ENCODE results near the gene PPP2R5D. TPM values are rescaled to one million over a fixed set of nuclear protein-coding genes. Genes with fewer than 3 reads are reported as not detected.

PPP2R5D gene
- total and polyA plus RNA-seq, 9 donors, result 34.7 to 54.8 (median 44.6) TPM

- Histone ChIP-seq H3K4me3 (ENCODE audit: low read length) (no peak overlapping the region), H3K36me3 (ENCODE audit: control insufficient read depth, insufficient read depth, low read length) (peaks cover 72% of the 10 kb centered on the region), H3K4me1 (ENCODE audit: control insufficient read depth, insufficient read depth, low read length) (peaks cover 12% of the 10 kb centered on the region), H3K9me3 (replicated peaks; ENCODE audit: control insufficient read depth, low read depth, low read length) (no peaks in the 10 kb centered on the region), H3K27me3 (ENCODE audit: control insufficient read depth, insufficient read depth, low read length) (no peaks in the 10 kb centered on the region), H3K27ac (ENCODE audit: low read length) (no peak overlapping the region)
- DNase-seq, result peak; percentile 48
- WGBS (ENCODE audit: insufficient coverage), result 100% methylated on average over 2 of the region's 6 CpGs
Observed at GRCh38 chr6:43009124-43009523, 24.8 kb downstream of the PPP2R5D start.

DNA sequence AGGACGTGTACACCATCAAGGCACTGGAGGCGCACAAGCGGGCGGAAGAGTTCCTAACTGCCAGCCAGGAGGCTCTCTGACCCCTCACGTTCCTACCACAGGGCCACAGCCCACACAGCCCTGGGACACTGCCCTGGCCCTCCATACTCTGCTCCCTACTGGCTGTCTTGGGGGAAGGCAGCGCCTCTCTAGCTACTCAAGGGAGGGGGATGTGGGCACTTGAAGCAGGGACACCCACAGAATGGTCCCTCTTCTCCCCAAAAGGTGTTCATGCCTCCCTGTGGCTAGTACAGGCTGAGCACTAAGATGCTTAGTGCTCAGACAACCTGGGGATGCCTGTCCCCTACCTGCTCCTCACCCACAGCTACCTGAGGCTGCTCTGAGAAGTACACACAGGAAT, 26.8 kb downstream of the PPP2R5D start:
- H3K36me3 ChIP-seq (ENCODE audit: control insufficient read depth, insufficient read depth, low read length), result peaks cover 66% of the 10 kb centered on the region

GRCh38 chr6:43012364-43012763, 28.0 kb downstream of the PPP2R5D start:
- H3K36me3 ChIP-seq (ENCODE audit: control insufficient read depth, insufficient read depth, low read length), result peaks cover 61% of the 10 kb centered on the region
- no peak overlapping the region for H3K4me3 ChIP-seq (ENCODE audit: low read length)

More for the DNA sequence above, 26.8 kb downstream of the PPP2R5D start:
- no peak for DNase-seq
- Histone ChIP-seq H3K27ac (ENCODE audit: low read length) (no peak overlapping the region), H3K27me3 (ENCODE audit: control insufficient read depth, insufficient read depth, low read length) (no peaks in the 10 kb centered on the region), H3K9me3 (replicated peaks; ENCODE audit: control insufficient read depth, low read depth, low read length) (no peaks in the 10 kb centered on the region), H3K4me1 (ENCODE audit: control insufficient read depth, insufficient read depth, low read length) (peaks cover 27% of the 10 kb centered on the region), H3K4me3 (ENCODE audit: low read length) (no peak overlapping the region)
- 74% methylated on average over 3 of the region's 6 CpGs for WGBS (ENCODE audit: insufficient coverage)

DNA sequence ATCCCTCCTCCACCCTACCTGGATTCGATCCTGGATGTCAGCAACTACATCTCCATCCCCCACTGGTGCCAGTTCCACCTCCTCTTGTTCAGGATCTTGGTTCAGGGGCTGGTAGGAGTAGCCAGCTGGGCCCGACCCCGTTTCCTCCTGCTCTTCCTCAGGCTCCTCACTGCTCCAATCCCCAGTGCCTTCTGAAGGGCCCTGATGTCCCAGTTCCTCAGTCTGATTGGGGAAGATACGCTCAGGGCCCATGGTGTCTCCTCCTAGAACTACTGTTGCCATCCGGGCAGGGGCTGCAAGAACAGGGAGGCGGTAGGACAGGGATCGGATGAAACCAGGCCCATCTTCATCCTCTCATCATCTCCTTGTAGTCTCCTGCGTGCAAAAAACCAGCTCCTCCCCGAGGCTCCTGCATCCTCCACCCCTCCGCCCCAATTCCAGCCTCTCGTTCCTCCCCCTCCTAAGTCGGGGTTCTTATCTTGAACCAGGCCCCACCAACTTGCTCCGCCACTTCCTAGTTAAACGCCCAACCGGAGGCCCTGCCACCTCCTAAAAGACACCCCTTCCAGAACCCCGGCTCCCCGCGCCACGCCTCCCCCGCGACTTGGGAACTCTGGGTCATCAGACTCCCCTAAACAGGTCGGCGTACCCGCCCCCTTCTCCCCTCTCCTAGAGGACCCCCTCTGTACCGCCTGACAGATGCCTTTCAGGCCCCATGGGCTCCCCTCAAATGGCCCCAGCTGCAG, 28.9 kb downstream of the PPP2R5D start:
- under 1% methylated on average over 22 of the region's 25 CpGs for WGBS (ENCODE audit: insufficient coverage)
- H3K9me3 ChIP-seq (replicated peaks; ENCODE audit: control insufficient read depth, low read depth, low read length), result no peaks in the 10 kb centered on the region
- peak overlapping the region; percentile 86 for H3K4me3 ChIP-seq (ENCODE audit: low read length)
- H3K4me1 ChIP-seq (ENCODE audit: control insufficient read depth, insufficient read depth, low read length), result peaks cover 47% of the 10 kb centered on the region
- H3K27ac ChIP-seq (ENCODE audit: low read length), result peak overlapping the region; percentile 71
- no peak for DNase-seq
- peaks cover 61% of the 10 kb centered on the region for H3K36me3 ChIP-seq (ENCODE audit: control insufficient read depth, insufficient read depth, low read length)
- H3K27me3 ChIP-seq (ENCODE audit: control insufficient read depth, insufficient read depth, low read length), result no peaks in the 10 kb centered on the region

More at GRCh38 chr6:43012364-43012763, 28.0 kb downstream of the PPP2R5D start:
- WGBS (ENCODE audit: insufficient coverage), result 81% methylated on average over 6 of the region's 6 CpGs
- no peak for DNase-seq
- Histone ChIP-seq H3K27me3 (ENCODE audit: control insufficient read depth, insufficient read depth, low read length) (no peaks in the 10 kb centered on the region), H3K4me1 (ENCODE audit: control insufficient read depth, insufficient read depth, low read length) (peaks cover 38% of the 10 kb centered on the region), H3K9me3 (replicated peaks; ENCODE audit: control insufficient read depth, low read depth, low read length) (no peaks in the 10 kb centered on the region), H3K27ac (ENCODE audit: low read length) (no peak overlapping the region)

- no peaks in the 10 kb centered on the region for H3K9me3 ChIP-seq (replicated peaks; ENCODE audit: control insufficient read depth, low read depth, low read length)
- under 1% methylated on average over 51 of the region's 51 CpGs for WGBS (ENCODE audit: insufficient coverage)
- peaks cover 61% of the 10 kb centered on the region for H3K36me3 ChIP-seq (ENCODE audit: control insufficient read depth, insufficient read depth, low read length)
- peaks cover 53% of the 10 kb centered on the region for H3K4me1 ChIP-seq (ENCODE audit: control insufficient read depth, insufficient read depth, low read length)
- peak; percentile 100 for DNase-seq
- H3K27ac ChIP-seq (ENCODE audit: low read length), result peak within 1 kb of the TSS; percentile 88
- no peaks in the 10 kb centered on the region for H3K27me3 ChIP-seq (ENCODE audit: control insufficient read depth, insufficient read depth, low read length)
- H3K4me3 ChIP-seq (ENCODE audit: low read length), result peak within 1 kb of the TSS; percentile 86
Observed at GRCh38 chr6:43013843-43014433, 29.6 kb downstream of the PPP2R5D start, which contains the start of the genes KLHDC3 and MEA1. Gene KLHDC3, plus strand, starts transcription at chr6:43014249. Its CDS starts 2,944 bp downstream, at chr6:43017193. Gene MEA1, minus strand, starts transcription at chr6:43013946. Its CDS starts 133 bp downstream, at chr6:43013813.

- peak; percentile 70 for DNase-seq
- Histone ChIP-seq H3K27ac (ENCODE audit: low read length) (peak overlapping the region; percentile 88), H3K4me3 (ENCODE audit: low read length) (peak overlapping the region; percentile 77), H3K4me1 (ENCODE audit: control insufficient read depth, insufficient read depth, low read length) (peaks cover 53% of the 10 kb centered on the region), H3K9me3 (replicated peaks; ENCODE audit: control insufficient read depth, low read depth, low read length) (no peaks in the 10 kb centered on the region), H3K27me3 (ENCODE audit: control insufficient read depth, insufficient read depth, low read length) (no peaks in the 10 kb centered on the region), H3K36me3 (ENCODE audit: control insufficient read depth, insufficient read depth, low read length) (peaks cover 61% of the 10 kb centered on the region)
- under 1% methylated on average over 7 of the region's 7 CpGs for WGBS (ENCODE audit: insufficient coverage)
Observed at GRCh38 chr6:43014434-43014909, 30.1 kb downstream of the PPP2R5D start.

DNA sequence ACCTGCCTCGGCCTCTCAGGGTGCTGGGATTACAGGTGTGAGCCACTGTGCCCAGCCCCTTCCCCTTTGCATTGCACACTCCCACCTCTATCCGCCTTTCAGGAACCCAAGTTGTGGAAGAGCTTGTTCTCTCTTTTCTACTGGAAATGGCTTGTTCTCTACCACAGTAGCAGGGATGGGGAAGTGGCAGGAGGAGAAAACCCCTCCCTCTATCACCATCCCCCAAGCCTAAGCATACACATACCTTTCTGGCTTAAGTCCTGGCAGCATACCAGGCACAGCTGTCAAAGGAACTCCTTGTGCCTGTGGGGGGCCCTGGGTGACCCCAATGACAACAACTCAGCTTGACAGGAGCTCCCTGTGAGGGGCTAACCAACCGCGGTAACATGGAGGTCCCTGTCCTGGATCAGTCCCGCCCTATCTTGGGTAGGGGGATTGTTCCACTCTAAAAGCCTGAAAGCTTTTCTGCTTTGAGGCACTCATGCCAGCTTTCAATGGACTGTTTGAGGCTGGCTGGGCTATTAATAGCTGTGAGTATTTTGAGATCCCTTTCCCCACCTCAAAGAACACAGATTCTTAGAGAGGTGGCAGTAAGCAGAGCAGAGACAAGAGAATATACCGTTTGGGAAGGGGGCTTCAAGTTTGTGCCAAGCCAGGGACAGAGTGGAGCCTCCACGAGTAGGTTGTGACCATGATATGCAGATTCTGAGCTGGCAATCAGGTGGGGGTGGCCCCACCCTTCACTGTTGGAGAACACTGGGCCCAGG, 32.0 kb downstream of the PPP2R5D start:
- peak; percentile 69 for DNase-seq
- peaks cover 66% of the 10 kb centered on the region for H3K4me1 ChIP-seq (ENCODE audit: control insufficient read depth, insufficient read depth, low read length)
- no peaks in the 10 kb centered on the region for H3K27me3 ChIP-seq (ENCODE audit: control insufficient read depth, insufficient read depth, low read length)
- WGBS (ENCODE audit: insufficient coverage), result 53% methylated on average over 2 of the region's 7 CpGs
- peaks cover 58% of the 10 kb centered on the region for H3K36me3 ChIP-seq (ENCODE audit: control insufficient read depth, insufficient read depth, low read length)
- H3K9me3 ChIP-seq (replicated peaks; ENCODE audit: control insufficient read depth, low read depth, low read length), result no peaks in the 10 kb centered on the region
- peak overlapping the region; percentile 88 for H3K27ac ChIP-seq (ENCODE audit: low read length)
- H3K4me3 ChIP-seq (ENCODE audit: low read length), result peak overlapping the region; percentile 24

GRCh38 chr6:43016943-43017334, 32.6 kb downstream of the PPP2R5D start:
- peak overlapping the region; percentile 88 for H3K27ac ChIP-seq (ENCODE audit: low read length)
- WGBS (ENCODE audit: insufficient coverage), result 85% methylated on average over 12 of the region's 12 CpGs

GRCh38 chr6:43019152-43019551, 34.8 kb downstream of the PPP2R5D start:
- Histone ChIP-seq H3K4me3 (ENCODE audit: low read length) (no peak overlapping the region), H3K27ac (ENCODE audit: low read length) (no peak overlapping the region), H3K4me1 (ENCODE audit: control insufficient read depth, insufficient read depth, low read length) (peaks cover 61% of the 10 kb centered on the region), H3K36me3 (ENCODE audit: control insufficient read depth, insufficient read depth, low read length) (peaks cover 47% of the 10 kb centered on the region), H3K9me3 (replicated peaks; ENCODE audit: control insufficient read depth, low read depth, low read length) (no peaks in the 10 kb centered on the region), H3K27me3 (ENCODE audit: control insufficient read depth, insufficient read depth, low read length) (no peaks in the 10 kb centered on the region)
- DNase-seq, result no peak
- WGBS (ENCODE audit: insufficient coverage), result 75% methylated on average over 1 of the region's 2 CpGs

More at GRCh38 chr6:43016943-43017334, 32.6 kb downstream of the PPP2R5D start:
- Histone ChIP-seq H3K36me3 (ENCODE audit: control insufficient read depth, insufficient read depth, low read length) (peaks cover 52% of the 10 kb centered on the region), H3K9me3 (replicated peaks; ENCODE audit: control insufficient read depth, low read depth, low read length) (no peaks in the 10 kb centered on the region), H3K27me3 (ENCODE audit: control insufficient read depth, insufficient read depth, low read length) (no peaks in the 10 kb centered on the region), H3K4me1 (ENCODE audit: control insufficient read depth, insufficient read depth, low read length) (peaks cover 66% of the 10 kb centered on the region), H3K4me3 (ENCODE audit: low read length) (peak overlapping the region; percentile 24)
- DNase-seq, result no peak

Measured in muscle of leg (tissue), 11 donors.